Measurements from ENCODE around the gene DIAPH3.

- TF ChIP-seq CTCF (IDR thresholded peaks at IDR 0.05) (no peak), EZH2 (IDR thresholded peaks at IDR 0.05; ENCODE audit: borderline replicate concordance, insufficient read depth, low read depth, low read length, poor library complexity, severe bottlenecking) (no peak)
Observed at GRCh38 chr13:59625111-59625510, 538.6 kb downstream of the DIAPH3 start.
